Caki2 (cell line): ENCODE results near the gene PDIA5. TPM values are rescaled to one million over a fixed set of nuclear protein-coding genes. Genes with fewer than 3 reads are reported as not detected.
"Not testable (repeated sequence)": the region's sequence is repeated elsewhere in the genome, so short reads cannot be mapped to it uniquely, and the experiment has no call there.

Source experiments
- DNase-seq: peaks from one replicate; pipeline ENCODE4 v3.0.0-alpha.2; 2015; ENCODE audit warnings: low read depth
- in situ Hi-C: cut with HindIII; loops from 2 replicates; pipeline ENCODE4 v1.10.0; 2016; ENCODE audit warnings: low sequenced_read_pairs, low pct_unique_long_range_greater_than_20kb, mixed read lengths
- total RNA-seq: library from RNA; depleted of rRNA; stranded (reverse); fragments of >200 nt; shearing (Covaris generic); gene quantifications from 2 replicates; pipeline ENCODE4 v1.2.3, GENCODE V29; 2014; ENCODE audit warnings: low replicate concordance

The PDIA5 gene
- total RNA-seq, 1 experiment from 2014 or later = 13.3 TPM

- in situ Hi-C loops = no loop called here
- no peak for DNase-seq
These were observed 83.8 kb downstream of the PDIA5 start for GRCh38 chr3:123150449-123151215.

DNA sequence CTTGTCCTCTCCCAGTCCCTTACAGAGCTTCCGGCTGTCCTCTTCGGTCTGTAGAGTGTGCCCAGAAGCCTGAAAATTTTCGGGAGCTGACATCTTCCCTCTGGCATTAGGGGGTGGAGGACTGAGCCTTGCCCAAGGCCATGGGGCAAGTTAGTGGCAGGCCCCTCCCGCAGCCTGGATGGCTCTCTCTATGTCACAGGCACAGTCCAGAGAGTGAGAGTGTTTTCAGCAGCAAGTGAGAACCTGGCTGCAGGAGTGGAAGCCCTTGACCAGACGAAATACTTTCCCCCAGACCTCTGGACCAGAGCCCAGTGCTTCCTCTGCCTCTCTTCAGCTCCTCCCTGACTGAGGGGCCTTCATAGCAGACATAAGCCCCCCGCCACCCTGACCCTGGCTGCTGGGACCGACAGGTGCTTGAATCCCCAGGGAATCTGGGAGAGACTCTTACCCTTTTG lies 84.5 kb downstream of the PDIA5 start:
- in situ Hi-C loops = no loop called here
- no peak for DNase-seq

DNA sequence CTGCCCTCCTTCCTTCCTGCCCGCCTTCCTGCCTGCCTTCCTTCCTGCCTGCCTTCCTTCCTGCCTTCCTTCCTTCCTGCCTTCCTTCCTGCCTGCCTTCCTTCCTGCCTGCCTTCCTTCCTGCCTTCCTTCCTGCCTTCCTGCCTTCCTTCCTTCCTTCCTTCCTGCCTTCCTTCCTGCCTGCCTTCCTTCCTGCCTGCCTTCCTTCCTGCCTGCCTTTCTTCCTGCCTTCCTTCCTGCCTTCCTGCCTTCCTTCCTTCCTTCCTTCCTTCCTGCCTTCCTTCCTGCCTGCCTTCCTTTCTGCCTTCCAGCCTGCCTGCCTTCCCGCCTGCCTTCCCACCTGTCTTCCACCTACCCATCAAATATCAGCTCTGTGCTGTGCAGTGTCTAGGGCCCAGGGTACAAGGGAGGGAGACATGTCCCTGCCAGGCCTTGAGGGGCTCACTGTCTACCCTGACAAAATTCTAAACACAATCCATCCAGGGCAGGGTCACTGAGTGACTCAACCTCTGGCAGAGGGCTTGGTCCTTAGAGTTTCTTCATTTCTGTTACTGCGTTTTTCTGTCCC lies 85.1 kb downstream of the PDIA5 start:
- DNase-seq, in situ Hi-C loops: not testable (repeated sequence)

- in situ Hi-C loops = no loop called here
- DNase-seq = no peak
These were observed 85.9 kb downstream of the PDIA5 start for GRCh38 chr3:123152687-123153086.

DNA sequence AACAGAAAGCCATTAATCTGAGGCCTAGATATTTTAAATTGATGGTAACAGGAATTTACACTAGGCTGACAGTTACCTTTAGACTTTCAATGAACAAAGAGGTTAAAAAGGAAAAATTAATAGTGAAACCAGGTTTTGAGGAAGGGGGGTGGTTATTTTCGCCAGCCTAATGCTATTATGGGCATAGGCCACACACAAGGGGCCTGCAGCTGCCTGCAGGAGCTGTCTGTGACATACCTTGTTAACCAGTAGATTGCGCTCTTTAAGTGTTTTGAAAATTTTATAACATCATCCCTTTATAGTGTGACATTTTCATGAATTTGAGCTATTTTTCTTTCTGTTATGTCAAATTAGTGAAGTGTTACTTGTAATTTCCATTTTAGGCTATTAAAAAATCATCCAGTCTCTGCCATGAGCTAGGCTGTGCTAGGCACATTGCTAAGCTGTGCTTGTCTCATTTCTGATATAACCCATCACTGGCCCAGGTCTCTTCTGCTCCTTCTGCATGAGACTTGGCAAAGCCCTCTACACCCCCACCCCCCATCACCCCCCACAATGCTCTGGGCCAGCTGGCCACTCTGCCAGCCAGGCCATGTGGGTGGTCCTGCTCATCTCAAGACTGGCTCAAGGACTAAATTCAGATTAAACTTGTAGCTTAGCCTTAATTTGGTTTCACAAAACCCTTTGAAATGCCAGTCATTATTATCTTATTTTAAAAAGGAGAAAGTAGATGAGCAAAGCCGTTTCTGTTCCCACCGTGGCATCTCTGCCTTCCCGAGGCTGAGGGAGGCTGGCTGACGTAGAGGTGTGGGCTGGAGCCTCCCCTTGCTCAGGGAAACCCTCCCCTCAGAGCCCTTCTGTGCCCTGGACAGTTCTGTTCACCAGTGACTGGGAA lies 86.5 kb downstream of the PDIA5 start:
- DNase-seq = no peak
- in situ Hi-C loops = no loop called here

DNA sequence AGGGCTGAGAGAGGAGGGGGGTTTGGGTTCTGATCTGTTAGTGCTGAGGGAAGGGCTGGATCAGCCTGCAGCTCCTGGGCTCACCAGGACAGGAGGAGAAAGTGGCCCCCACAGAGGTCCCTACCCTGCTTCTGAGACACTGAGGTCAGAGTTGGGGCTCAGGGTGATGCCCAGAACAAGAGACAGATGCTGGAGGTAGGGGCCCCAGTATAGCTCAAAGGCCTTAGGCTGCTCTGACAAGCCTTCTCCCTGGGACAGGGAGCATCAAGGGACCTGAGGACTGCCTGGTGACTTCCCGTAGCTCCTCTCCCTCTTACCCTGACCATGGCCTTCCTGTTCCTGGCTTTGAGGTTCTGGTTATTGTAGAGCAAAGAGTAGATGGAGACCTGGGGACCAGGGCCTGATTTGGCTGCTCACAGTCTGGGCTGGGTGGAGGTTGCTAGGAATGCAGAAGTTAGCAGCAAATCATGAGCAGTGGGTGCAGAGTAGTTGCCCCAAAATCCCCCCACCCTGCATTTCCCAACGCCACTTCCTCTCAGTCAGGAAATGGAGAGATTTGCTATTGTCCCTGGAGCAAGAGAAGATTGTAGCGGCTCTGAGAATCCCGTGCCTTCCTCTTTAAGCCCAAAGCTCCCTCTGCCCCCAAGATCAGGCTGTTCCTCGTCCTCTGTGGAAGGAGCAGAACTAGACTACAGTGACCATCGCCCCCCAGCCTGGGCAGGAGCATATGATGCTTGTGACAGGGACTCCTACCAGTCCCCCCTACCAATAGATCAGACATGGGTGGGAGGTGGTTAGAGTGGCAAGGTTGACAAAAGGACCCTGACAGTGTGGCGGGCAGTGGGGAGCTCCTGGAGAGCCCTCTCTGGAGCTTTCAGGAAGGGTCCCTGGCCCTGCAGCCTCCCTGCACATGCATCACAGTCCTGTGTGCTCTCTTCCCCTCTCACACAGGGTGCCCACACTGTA lies 87.5 kb downstream of the PDIA5 start:
- in situ Hi-C loops = no loop called here
- no peak for DNase-seq

- DNase-seq = no peak
- in situ Hi-C loops = no loop called here
These were observed 88.7 kb downstream of the PDIA5 start for GRCh38 chr3:123155471-123156011.

DNA sequence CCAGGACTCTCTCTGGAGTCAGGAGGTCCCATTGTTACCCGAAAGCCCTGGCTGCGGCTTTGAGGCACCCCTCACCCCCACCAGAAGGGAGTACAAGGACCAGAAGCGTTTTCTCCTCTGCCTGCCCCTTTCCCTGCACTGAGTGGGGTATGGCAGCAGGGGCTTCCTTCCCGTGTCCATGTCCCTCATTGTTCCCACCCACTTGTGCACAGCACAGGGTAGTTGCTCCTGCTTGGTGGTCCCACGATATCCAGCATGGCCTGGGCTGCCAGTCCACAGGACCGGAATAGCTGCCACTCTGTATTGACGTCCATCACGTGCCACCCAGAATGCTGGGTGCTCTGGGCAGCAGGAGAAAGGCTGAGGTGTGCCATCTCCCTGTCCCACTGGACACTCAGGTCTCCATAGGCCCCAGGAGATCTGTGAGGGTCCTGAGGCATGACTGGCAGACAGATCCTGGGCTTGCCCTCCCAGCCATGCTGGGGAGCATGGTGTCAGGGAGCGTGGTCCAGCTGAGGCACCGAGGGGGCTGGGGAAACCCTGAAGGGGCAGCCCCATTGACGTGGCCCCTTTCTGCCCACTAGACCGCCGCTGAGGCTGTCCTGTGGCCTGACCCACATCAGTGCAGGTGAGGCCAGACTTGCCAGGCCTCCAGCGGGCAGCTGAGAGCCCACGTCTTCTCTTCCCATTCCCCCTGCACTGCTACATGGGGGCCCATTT lies 89.6 kb downstream of the PDIA5 start:
- in situ Hi-C loops = no loop called here
- no peak for DNase-seq

GRCh38 chr3:123157209-123157597 lies 90.4 kb downstream of the PDIA5 start:
- no peak for DNase-seq

GRCh38 chr3:123157598-123158287 lies 90.9 kb downstream of the PDIA5 start:
- no peak for DNase-seq
- in situ Hi-C loops = no loop called here

More at GRCh38 chr3:123157209-123157597, 90.4 kb downstream of the PDIA5 start:
- in situ Hi-C loops = no loop called here

DNA sequence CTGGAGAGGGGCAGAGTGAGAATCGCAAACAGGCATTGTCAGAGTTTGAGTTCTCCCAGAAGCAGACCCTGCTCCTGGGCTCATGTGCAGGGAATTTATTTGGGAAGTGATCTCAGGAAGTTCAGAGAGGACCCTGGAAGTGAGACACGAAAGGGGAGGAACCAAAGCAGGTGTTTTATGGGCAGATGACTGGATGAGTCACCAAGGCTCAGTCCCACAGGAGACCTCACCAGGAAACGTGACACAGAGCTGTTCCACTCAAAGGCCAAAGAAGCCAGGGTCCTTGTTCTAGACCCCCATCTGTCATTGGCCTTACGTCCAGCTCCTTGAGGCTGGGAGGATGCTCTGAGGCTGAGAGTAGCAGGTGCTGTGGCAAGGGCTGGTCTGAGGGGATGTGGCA lies 91.5 kb downstream of the PDIA5 start:
- no peak for DNase-seq
- in situ Hi-C loops = no loop called here

- in situ Hi-C loops = no loop called here
- DNase-seq = no peak
These were observed 92.1 kb downstream of the PDIA5 start for GRCh38 chr3:123158899-123159390.

GRCh38 chr3:123159926-123160635 lies 93.3 kb downstream of the PDIA5 start:
- DNase-seq = no peak
- in situ Hi-C loops = no loop called here

- DNase-seq = no peak
- in situ Hi-C loops = no loop called here
These were observed 94.3 kb downstream of the PDIA5 start for GRCh38 chr3:123161167-123161566.

DNA sequence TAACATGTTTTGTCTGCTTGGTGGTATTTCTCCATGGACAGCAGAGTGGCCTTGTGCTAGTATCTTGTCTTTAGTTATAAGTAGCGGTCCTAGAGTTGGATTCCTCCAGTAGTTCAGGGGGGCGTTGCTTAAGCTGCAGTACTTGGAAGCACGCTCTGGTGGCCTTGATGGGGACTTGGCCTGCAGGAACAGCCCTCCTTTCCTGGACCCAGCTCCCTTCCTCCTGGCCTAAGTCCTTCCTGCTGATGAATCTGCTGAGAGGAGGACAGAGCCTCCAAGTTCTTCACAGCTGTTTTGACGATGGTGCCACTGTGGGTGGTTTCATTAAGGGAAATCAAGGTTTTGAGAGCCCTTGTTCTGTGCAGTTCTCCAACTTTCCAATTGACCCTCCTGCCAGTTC lies 96.3 kb downstream of the PDIA5 start:
- in situ Hi-C loops = no loop called here
- DNase-seq = no peak

DNA sequence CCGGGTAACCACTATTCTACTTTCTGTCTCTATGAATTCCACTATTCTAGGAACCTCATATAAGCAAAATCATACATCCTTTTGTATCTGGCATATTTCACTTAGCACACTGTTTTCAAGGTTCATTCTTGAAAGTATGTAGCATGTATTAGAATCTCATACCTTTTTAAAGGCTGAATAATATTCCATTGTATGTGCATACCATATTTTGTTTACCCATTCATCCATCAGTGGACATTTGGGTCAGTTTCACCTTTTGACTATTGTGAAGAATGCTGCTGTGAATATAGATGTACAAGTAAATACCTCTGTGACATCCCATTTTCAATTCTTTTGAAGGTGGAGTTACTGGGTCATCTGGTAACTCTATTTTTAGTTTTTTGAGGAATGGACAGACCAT lies 98.3 kb downstream of the PDIA5 start:
- in situ Hi-C loops = no loop called here
- no peak for DNase-seq
